ENCODE results near the gene SLC43A3.

Gene SLC43A3

GRCh38 chr11:57426439-57426928 lies 437 bp downstream of the SLC43A3 start:
- peak; percentile 86 for DNase-seq

- DNase-seq = no peak
Measured at GRCh38 chr11:57425565-57426438, 1.1 kb downstream of the SLC43A3 start.

DNA sequence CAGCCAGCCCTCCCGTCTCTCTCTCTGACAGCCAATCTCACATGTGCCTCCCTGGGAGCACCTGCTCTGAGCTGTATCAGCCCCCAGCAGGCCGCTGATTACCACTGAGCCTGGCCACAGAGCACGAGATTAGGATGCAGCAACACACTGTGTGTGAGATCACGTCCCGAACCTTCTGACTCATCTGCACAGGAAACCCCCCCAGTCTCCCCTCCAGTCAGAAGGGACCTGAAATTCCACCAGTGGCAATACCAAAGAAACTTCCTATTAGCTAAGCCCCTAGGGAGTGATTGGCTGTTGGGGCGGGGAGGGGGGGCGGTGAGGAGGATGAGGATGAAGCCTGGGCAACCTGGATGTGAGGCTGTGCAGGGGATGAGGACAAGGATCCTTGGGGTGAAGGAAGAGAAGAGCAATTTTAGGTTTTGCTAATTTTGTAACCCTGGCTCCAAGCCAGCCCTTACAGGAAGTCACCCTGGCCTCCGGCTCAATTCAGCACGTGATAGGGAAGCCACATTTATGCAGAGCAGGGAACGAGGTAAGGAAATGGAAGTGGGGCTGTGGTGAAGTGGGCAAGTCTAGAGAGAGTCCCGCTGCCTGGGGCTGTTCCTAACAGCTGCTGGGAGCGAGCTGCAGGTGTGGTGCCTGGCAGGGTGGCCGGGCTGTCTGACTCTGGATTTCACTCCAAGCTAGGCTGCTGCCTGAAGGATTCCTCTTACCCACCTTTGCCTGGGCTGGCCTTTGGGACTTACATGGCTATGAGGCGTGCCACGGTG lies 1.9 kb downstream of the SLC43A3 start:
- peak; percentile 40 for DNase-seq

- DNase-seq = no peak
Measured at GRCh38 chr11:57424137-57424791, 2.7 kb downstream of the SLC43A3 start.

DNA sequence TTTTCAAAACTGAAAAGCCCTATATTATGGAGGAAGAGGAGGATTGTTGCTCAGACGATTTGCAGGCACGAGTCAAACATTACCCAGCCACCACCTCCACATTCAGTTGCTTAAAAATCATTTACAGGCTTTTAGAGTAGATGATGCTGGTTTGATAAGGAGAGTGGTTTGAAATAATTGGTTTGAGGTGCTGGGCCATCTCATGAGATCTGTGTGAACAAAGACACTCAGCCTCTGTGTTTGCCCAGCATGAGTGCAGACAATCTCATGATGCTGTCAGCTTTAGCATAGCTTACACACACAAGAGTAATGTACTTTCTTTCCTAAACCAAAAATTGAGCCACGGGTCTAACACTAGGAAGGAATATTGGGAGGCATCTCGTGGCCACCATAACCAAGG lies 4.3 kb downstream of the SLC43A3 start:
- DNase-seq = no peak

- no peak for DNase-seq
Measured at GRCh38 chr11:57421805-57422204, 5.1 kb downstream of the SLC43A3 start.

- DNase-seq = no peak
Measured at GRCh38 chr11:57421066-57421465, 5.9 kb downstream of the SLC43A3 start.

GRCh38 chr11:57419146-57419545 lies 7.8 kb downstream of the SLC43A3 start:
- DNase-seq = no peak

- DNase-seq = no peak
Measured at GRCh38 chr11:57418131-57418530, 8.8 kb downstream of the SLC43A3 start.

DNA sequence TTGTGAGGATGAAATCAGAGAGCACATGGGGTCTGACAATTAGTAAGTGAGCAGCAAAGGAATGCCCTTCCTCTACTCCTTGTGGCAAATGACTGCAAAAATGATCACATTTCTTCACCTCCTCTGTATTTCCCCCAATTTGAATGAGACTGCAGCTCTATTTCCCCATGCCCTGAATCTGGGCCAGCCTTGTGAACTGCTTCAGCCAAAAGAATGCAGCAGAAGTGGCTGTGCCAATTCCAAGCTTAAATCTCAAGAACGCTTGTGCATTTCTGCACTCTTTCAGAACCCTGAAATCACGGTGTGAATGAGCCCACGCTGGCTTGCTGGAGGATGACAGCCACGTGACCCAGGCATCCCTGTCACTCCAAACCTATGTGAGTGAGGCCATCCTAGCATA lies 9.9 kb downstream of the SLC43A3 start:
- DNase-seq = no peak

- DNase-seq = no peak
Measured at GRCh38 chr11:57416436-57416835, 10.5 kb downstream of the SLC43A3 start.

GRCh38 chr11:57414612-57415212 lies 12.2 kb downstream of the SLC43A3 start:
- no peak for DNase-seq

DNA sequence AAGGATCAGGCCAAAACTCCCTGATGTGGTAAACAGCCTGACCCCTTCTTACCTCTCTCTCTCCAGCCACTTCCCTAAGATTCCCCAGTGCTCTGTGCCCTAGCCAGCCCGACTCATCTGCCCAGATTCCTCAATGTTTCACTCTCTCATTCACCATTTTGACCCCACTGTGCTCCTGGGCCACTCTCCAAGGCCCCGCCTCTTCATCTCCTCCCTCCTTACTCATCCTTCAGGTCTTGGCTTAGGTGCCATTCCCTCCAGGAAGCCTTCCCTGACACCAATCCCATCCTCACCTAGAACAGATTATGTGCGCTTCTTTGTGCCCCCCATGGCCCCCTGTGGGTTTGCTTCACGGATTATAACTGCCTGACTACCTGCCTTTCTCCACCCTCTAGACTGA lies 13.2 kb downstream of the SLC43A3 start:
- DNase-seq = no peak

- DNase-seq = no peak
Measured at GRCh38 chr11:57410287-57410686, 16.6 kb downstream of the SLC43A3 start.

DNA sequence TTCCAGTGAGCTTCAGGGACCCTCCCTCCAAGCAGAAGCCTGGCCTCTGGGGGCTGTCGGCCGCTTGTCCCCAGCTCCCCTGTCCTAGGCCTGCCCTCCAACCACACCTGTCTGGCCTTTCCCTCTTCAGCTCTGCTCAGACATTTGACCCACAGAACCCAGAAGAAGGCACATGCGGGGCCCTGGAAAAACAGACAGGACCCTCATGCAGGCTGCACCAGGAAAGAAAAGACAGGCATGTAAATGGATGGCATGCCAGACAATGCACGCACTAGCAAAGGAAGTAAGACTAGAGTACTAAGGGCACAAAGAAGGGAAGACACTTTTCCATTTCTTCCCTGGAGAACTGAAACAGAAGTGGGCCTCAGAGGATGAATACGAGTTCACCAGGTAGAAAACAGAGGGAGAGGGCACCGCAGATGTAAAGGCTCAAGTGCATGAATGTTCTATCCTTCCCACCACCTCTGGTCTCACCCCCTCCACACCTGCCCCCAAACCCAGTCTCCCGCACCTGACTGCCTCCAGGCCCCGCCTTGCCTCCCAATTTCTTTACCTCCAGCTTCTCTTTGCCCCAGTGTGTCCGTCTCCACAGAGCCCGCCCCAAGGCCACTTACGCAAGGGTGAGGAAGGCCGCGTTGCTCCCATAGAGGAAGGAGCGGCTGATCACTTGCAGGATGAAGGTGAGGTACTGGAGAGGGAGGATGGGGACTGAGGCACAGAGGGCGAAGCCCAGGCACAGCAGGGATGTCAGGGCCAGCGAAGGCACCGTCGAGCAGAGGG lies 17.4 kb downstream of the SLC43A3 start:
- DNase-seq = no peak

DNA sequence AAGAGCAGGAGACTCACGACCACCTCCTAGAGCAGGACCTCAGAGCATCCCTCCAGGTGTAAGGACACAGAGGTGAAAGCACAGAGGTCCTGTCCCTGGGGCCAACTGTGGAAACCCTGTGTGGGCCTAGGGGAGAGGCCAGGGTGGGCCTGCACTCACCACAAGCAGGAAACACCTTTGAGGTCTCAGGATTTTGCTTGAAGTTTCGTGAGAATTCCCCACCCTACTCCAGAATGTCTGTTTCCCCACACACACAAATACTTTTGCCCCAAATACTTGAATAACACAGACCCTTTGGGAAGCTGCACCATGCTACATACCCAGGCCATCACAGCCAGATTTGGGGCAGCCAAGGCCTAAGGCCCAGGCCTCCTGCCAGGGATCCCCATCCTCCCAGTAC lies 18.1 kb downstream of the SLC43A3 start:
- no peak for DNase-seq

GRCh38 chr11:57407941-57408475 lies 18.9 kb downstream of the SLC43A3 start:
- DNase-seq = no peak

DNA sequence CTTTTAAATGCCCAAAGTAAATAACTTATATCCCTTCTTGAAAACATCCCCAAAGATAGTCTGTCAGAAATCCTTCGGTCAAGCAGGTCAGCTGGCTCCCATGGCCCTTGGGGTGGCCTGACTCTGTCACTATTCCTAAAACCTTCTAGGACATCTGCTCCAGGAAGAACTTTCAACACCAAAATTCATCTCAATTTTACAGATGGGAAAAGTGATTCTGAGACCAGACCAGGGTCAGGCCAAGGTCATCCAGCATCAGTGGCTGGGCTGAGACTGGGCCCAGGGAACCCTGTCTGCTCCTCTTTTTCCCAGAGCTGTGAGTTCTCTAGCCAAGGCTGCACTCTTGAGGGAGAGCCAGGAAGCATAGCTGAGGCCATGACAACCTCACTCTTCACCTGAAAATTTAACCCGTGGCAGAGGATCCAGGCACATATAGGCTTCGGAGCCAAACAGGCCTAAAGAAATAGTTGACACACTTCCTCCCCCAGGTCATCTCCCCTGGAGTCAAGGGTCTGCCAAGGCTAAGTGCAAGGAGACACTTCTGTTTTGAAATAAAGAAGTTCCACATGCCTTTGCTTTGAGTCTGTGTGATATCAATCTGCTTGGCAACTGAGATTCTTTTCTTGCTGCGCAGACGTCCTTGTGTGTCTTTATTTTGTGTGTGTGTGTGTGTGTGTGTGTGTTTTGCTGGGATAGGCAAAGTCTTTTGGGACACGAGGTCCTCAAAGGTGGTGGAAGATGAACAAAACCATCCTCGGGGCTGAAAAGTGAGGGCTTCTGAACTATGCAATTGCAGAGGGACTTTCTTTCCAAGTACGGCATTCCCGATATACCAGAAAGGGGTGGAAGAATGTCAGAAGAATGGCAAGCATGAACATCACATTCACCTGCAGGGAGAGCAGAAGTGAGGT lies 19.7 kb downstream of the SLC43A3 start:
- no peak for DNase-seq

GRCh38 chr11:57406337-57406904 lies 20.5 kb downstream of the SLC43A3 start:
- DNase-seq = no peak

- DNase-seq = no peak
Measured at GRCh38 chr11:57405271-57405860, 21.6 kb downstream of the SLC43A3 start.

Measured in NCI-H146 (cell line).